B cell (primary cell): ENCODE results near the gene WDR35.

Experiments
- CTCF ChIP-seq: fragments of 200-600 bp; IDR thresholded peaks from one replicate; pipeline ENCODE4 v1.8.0; 2022; ENCODE audit warnings: antibody characterized with exemption, mild to moderate bottlenecking
- EZH2 ChIP-seq: IDR thresholded peaks from 2 replicates; pipeline ENCODE4 v1.6.1; 2012; ENCODE audit warnings: borderline replicate concordance, low read depth, mild to moderate bottlenecking, moderate library complexity, low read length; ENCODE audit not compliant: insufficient read depth, poor library complexity, severe bottlenecking

- no peak for TF ChIP-seq CTCF
- no peak for TF ChIP-seq EZH2
Measured at GRCh38 chr2:19932928-19933327, 57.0 kb downstream of the WDR35 start.
